Mucosa of rectum (tissue), 2 donors: Measurements from ENCODE around the gene JAKMIP1.

ENCODE experiments used
- H3K27ac ChIP-seq, 2 donors: one replicate each; pipeline ENCODE4 v1.7.0; 2013; ENCODE audit warnings: inconsistent platforms in 2 of 2, low read depth in 2 of 2, low read length in 2 of 2
- H3K27me3 ChIP-seq, 2 donors: one replicate each; pipeline ENCODE4 v1.7.0; 2013; ENCODE audit warnings: low read length in 2 of 2; ENCODE audit not compliant: control insufficient read depth in 2 of 2, insufficient read depth in 2 of 2
- H3K36me3 ChIP-seq, 2 donors: one replicate each; pipeline ENCODE4 v1.7.0; 2013; ENCODE audit warnings: low read length in 2 of 2; ENCODE audit not compliant: control insufficient read depth in 2 of 2, insufficient read depth in 2 of 2
- H3K4me1 ChIP-seq, 2 donors: one replicate each; pipeline ENCODE4 v1.7.0; 2013; ENCODE audit warnings: low read length in 2 of 2, mild to moderate bottlenecking in 1 of 2; ENCODE audit not compliant: control insufficient read depth in 2 of 2, insufficient read depth in 2 of 2
- H3K4me3 ChIP-seq, 2 donors: one replicate each; pipeline ENCODE4 v1.7.0; 2013; ENCODE audit warnings: low read length in 2 of 2
- H3K9ac ChIP-seq, 2 donors: one replicate each; pipeline ENCODE4 v1.7.0; 2013; ENCODE audit warnings: low read length in 2 of 2, low read depth in 1 of 2, mild to moderate bottlenecking in 1 of 2
- H3K9me3 ChIP-seq, 2 donors: one replicate each; pipeline ENCODE4 v1.7.0; 2013; ENCODE audit warnings: low read length in 2 of 2; ENCODE audit not compliant: control insufficient read depth in 2 of 2
- donor health status: healthy.
- donor health status: Normal muscosa, but diverticular disease.

JAKMIP1 gene

DNA sequence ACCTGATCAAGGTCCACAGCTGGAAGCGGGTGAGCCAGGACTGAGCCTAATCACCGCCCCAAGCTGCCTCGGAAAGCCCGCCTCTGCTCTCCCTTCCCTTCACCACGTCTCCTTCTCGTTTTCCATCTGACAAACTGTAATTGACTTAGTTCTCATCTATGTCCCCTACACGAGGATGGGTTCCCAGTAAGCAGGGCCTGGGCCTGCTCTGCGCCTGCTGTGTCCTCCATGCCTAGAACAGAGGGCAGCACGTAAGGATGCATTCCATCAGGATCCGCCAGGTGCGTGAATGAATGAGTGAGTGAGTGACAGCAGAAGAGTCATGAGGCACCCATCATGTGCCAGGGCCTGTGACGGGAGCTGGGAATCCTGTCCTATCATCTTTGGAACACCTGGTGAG, 86.7 kb downstream of the JAKMIP1 start:
- no peaks in the 10 kb centered on the region for H3K36me3 ChIP-seq
- no peaks in the 10 kb centered on the region for H3K9me3 ChIP-seq
- no peak overlapping the region for H3K9ac ChIP-seq
- H3K27me3 ChIP-seq: no peaks in the 10 kb centered on the region
- no peak overlapping the region for H3K4me3 ChIP-seq
- no peaks in the 10 kb centered on the region for H3K4me1 ChIP-seq
- H3K27ac ChIP-seq: no peak overlapping the region

- Histone ChIP-seq H3K9me3 (no peaks in the 10 kb centered on the region), H3K4me1 (no peaks in the 10 kb centered on the region), H3K4me3 (no peak overlapping the region), H3K27ac (no peak overlapping the region), H3K27me3 (no peaks in the 10 kb centered on the region), H3K36me3 (no peaks in the 10 kb centered on the region), H3K9ac (no peak overlapping the region)
Observed at GRCh38 chr4:6112606-6113290, 87.6 kb downstream of the JAKMIP1 start.

GRCh38 chr4:6111354-6111960, 88.9 kb downstream of the JAKMIP1 start:
- no peak overlapping the region for H3K4me3 ChIP-seq
- H3K4me1 ChIP-seq: no peaks in the 10 kb centered on the region
- no peak overlapping the region for H3K27ac ChIP-seq
- H3K36me3 ChIP-seq: no peaks in the 10 kb centered on the region
- H3K9me3 ChIP-seq: no peaks in the 10 kb centered on the region
- H3K9ac ChIP-seq: no peak overlapping the region
- no peaks in the 10 kb centered on the region for H3K27me3 ChIP-seq

- Histone ChIP-seq H3K36me3 (no peaks in the 10 kb centered on the region), H3K4me3 (no peak overlapping the region), H3K9me3 (no peaks in the 10 kb centered on the region), H3K27me3 (no peaks in the 10 kb centered on the region), H3K27ac (no peak overlapping the region), H3K4me1 (no peaks in the 10 kb centered on the region), H3K9ac (no peak overlapping the region)
Observed at GRCh38 chr4:6110681-6111353, 89.5 kb downstream of the JAKMIP1 start.

DNA sequence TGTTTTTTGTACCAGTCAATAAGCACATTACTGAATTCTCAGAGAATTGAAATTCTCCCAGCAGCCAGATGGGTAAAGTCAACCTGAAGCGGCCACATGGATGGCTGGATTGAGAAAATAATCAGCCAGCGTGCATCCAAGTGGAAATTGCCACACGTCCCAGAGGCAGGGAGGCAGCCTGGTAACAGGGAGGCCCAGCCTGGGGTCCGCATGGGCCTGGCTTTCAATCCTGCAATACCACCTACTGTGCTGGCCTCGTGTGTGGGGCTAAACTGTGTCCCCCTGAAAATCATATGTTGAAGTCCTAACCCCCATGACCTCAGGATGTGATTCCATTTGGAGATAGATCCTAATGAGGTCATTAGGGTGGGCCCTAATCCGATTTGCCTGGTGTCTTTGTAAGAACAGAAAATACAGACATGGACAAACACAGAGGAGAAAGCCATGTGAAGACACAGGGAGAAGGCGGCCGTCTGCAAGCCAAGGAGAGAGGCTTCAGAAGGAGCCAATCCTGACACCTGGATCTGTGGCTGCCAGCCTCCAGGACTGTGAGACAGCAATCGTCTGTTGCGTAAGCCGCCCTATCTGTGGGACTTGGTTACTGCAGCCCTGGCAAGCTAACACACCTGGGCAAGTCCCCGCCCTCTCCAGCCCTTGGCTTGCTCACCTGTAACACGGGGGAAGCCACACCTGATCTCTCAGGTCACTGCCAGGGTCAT, 90.3 kb downstream of the JAKMIP1 start:
- no peak overlapping the region for H3K27ac ChIP-seq
- no peaks in the 10 kb centered on the region for H3K9me3 ChIP-seq
- no peak overlapping the region for H3K9ac ChIP-seq
- H3K27me3 ChIP-seq: no peaks in the 10 kb centered on the region
- H3K4me3 ChIP-seq: no peak overlapping the region
- no peaks in the 10 kb centered on the region for H3K4me1 ChIP-seq
- H3K36me3 ChIP-seq: no peaks in the 10 kb centered on the region

- Histone ChIP-seq H3K27ac (no peak overlapping the region), H3K4me1 (no peaks in the 10 kb centered on the region), H3K27me3 (no peaks in the 10 kb centered on the region), H3K9me3 (no peaks in the 10 kb centered on the region), H3K36me3 (no peaks in the 10 kb centered on the region), H3K4me3 (no peak overlapping the region), H3K9ac (no peak overlapping the region)
Observed at GRCh38 chr4:6107886-6108285, 92.5 kb downstream of the JAKMIP1 start.

- Histone ChIP-seq H3K27me3 (no peaks in the 10 kb centered on the region), H3K9ac (no peak overlapping the region), H3K36me3 (no peaks in the 10 kb centered on the region), H3K4me1 (no peaks in the 10 kb centered on the region), H3K9me3 (no peaks in the 10 kb centered on the region), H3K4me3 (no peak overlapping the region), H3K27ac (no peak overlapping the region)
Observed at GRCh38 chr4:6107114-6107791, 93.1 kb downstream of the JAKMIP1 start.

- H3K9ac ChIP-seq: no peak overlapping the region
Observed at GRCh38 chr4:6106156-6106555, 94.2 kb downstream of the JAKMIP1 start.

DNA sequence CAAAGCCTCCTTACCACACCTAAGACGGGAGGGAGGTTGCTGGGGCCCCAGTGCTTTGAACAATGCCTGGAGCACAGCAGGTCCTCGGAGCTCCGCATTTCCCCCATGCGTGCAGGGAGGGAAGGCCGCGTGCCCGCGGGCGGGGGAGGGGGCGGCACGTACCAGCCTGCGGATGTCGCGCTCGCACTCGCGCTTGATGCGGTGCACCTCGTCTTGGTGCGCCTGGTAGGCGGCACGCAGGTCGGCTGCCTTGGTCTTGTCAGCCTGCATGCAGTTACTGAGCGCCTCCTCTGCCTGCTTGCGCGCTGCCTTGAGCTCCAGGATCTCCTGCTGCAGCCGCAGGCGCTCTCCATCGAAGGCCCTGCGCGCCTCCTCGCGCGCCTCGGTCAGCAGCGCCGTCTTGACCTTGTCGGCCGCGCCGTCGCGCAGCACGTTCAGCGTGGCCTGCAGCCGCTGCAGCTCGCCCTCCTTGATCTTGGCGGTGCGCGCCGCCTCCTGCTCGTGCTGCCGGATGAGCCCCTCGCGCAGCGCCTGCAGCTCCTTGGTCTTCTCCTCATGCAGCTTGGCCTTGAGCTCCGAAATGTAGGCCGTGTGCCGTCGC, 94.9 kb downstream of the JAKMIP1 start:
- Histone ChIP-seq H3K9ac (no peak overlapping the region), H3K27ac (no peak overlapping the region), H3K36me3 (no peaks in the 10 kb centered on the region)

More at GRCh38 chr4:6106156-6106555, 94.2 kb downstream of the JAKMIP1 start:
- Histone ChIP-seq H3K9me3 (no peaks in the 10 kb centered on the region), H3K4me1 (no peaks in the 10 kb centered on the region), H3K27ac (no peak overlapping the region), H3K27me3 (no peaks in the 10 kb centered on the region), H3K36me3 (no peaks in the 10 kb centered on the region), H3K4me3 (no peak overlapping the region)

More for the DNA sequence above, 94.9 kb downstream of the JAKMIP1 start:
- no peak overlapping the region for H3K4me3 ChIP-seq
- no peaks in the 10 kb centered on the region for H3K27me3 ChIP-seq
- no peaks in the 10 kb centered on the region for H3K4me1 ChIP-seq
- H3K9me3 ChIP-seq: no peaks in the 10 kb centered on the region
